ENCODE measurements around the gene C1QTNF12. TPM values are rescaled to one million over a fixed set of nuclear protein-coding genes. Genes with fewer than 3 reads are reported as not detected.

C1QTNF12 gene
- polyA plus RNA-seq, 1 of the 3 experiments (the other 2 are of a cell fraction): 0.59 TPM

DNA sequence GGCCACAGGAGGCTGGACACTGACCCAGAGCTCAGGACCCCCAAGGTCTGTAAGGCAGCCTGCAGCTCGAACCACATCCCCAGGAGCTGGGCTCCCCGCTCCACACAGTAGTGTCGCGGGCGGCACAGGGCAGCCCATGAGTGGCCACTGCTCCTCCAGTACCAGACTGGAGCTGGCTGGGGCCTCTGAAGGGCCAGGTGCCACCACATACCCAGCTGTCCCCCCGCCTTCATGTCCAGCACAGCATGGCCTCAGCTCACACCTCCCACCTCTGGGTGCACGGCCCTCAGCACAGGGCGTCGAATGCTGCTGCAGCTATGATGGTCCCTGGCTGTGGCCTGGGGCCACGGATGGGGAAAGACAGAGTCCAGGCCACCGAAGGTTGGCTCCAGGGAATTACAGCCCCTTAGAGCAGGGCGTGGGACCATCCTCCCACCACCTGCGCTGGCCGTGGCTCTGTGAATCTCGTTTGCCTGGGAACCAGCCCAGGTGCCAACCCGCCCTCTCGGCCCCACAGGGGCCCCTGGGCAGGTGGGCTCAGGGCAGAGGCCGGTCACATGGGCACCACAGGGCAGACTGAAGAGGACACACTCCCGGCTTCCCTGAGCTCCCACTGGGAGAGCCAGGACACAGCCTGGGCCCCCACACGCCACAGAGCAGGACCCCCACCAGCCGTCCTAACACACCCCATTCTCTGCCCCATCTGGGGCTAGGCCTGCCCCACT lies 30.5 kb downstream of the C1QTNF12 start:
- Histone ChIP-seq H3K27ac (ENCODE audit: low read depth in 2 of 2, low read length in 1 of 2) (no peak overlapping the region), H3K4me1 (ENCODE audit: control insufficient read depth in 1 of 2, insufficient read depth in 2 of 2, low read depth in 1 of 2, low read length in 1 of 2) (no peaks in the 10 kb centered on the region), H3K4me2 (no peak overlapping the region), H3F3A (replicated peaks; ENCODE audit: insufficient read depth) (no peaks in the 10 kb centered on the region), H3K4me3 (ENCODE audit: low read depth in 2 of 2, low read length in 1 of 2) (no peak overlapping the region), H4K20me1 (ENCODE audit: insufficient read depth) (no peaks in the 10 kb centered on the region), H3K27me3 (ENCODE audit: insufficient read depth) (no peaks in the 10 kb centered on the region), H3K36me3 (replicated peaks in 1 of 2; ENCODE audit: control insufficient read depth in 1 of 2, insufficient read depth in 2 of 2, low read length in 1 of 2) (peaks cover 0 to 37% of the 10 kb centered on the region in 2 experiments), H3K9ac (no peak overlapping the region), H3K9me3 (no peaks in the 10 kb centered on the region), H3K9me2 (no peaks in the 10 kb centered on the region), H3K79me2 (ENCODE audit: insufficient read depth) (no peaks in the 10 kb centered on the region), H2AFZ (ENCODE audit: low read depth) (no peak overlapping the region)
- CTCF ChIA-PET: interaction anchor here (1.1 kb wide), 1 partner anchor 177 kb away, joined by 3 read pairs; no protein-coding TSS in a partner anchor
- POLR2A ChIA-PET: interaction anchor here (0.6 kb wide), 2 partner anchors 36 to 159 kb away, joined by 3 read pairs; no protein-coding TSS in a partner anchor
- TF ChIP-seq RFX5 (IDR thresholded peaks at IDR 0.05; ENCODE audit: low read length) (no peak), ELF1 (IDR thresholded peaks at IDR 0.05) (no peak), JUND (IDR thresholded peaks at IDR 0.05) (no peak), NRF1 (IDR thresholded peaks at IDR 0.05; ENCODE audit: low read depth, low read length) (no peak), GATA2 (CRISPR knock-in tag; IDR thresholded peaks at IDR 0.05) (no peak), MEF2A (IDR thresholded peaks at IDR 0.05; ENCODE audit: borderline replicate concordance, low read depth) (no peak), FOSL2 (IDR thresholded peaks at IDR 0.05; ENCODE audit: borderline replicate concordance, low read depth) (no peak), GABPA (IDR thresholded peaks at IDR 0.05; ENCODE audit: low read depth) (no peak), RXRA (IDR thresholded peaks at IDR 0.05; ENCODE audit: borderline replicate concordance, low read depth) (no peak), USF2 (IDR thresholded peaks at IDR 0.05; ENCODE audit: borderline replicate concordance, low read depth, low read length) (no peak), CHD2 (IDR thresholded peaks at IDR 0.05; ENCODE audit: low read length, partially characterized antibody) (no peak), TEAD4 (IDR thresholded peaks at IDR 0.05; ENCODE audit: borderline replicate concordance, insufficient read depth) (no peak), RAD21 (IDR thresholded peaks at IDR 0.05; ENCODE audit: low read length) (no peak), EP300 (IDR thresholded peaks at IDR 0.05; ENCODE audit: borderline replicate concordance in 1 of 2, low read depth in 1 of 2, low read length in 1 of 2) (no peak), POLR2AphosphoS5 (IDR thresholded peaks at IDR 0.05; ENCODE audit: low read depth, low read length) (no peak)
- WGBS (ENCODE audit: low lambda C conversion rate): no CpG with 5 or more reads among the region's 21 CpGs
- DNase-seq: no peak

DNA sequence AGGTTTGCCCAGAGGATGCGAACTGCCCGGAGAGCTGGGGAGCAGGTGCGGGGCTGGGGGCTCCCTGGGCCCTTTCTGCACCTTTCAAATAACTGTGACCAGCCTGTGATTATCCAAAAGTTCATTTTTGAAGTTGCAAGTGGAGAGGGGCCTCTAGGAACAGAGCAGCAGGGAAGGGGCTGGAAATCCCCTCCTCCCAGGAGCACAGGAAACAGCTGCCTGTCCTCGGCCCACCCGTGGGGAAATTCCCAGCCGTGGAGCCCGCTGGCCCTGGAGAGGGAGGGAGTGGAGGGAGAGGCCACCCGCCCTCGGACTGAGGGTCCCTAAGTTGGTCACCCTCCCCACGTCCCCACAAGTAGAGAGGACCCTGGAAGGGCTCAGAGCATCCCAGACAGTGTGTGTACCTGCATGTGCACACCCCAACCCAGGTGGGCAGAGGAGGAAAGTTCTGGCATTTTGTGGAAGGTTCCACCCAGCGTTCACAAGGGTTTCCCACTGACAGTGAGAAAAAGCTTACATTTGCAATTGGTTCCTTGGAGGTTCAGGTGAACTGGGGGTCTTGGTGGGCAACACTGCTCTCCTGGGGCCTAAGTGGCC lies 31.3 kb downstream of the C1QTNF12 start:
- Histone ChIP-seq H3K79me2 (ENCODE audit: insufficient read depth) (no peaks in the 10 kb centered on the region), H3K9me2 (no peaks in the 10 kb centered on the region), H3K9me3 (no peaks in the 10 kb centered on the region), H3K36me3 (replicated peaks in 1 of 2; ENCODE audit: control insufficient read depth in 1 of 2, insufficient read depth in 2 of 2, low read length in 1 of 2) (peaks cover 0 to 28% of the 10 kb centered on the region in 2 experiments), H3K4me3 (ENCODE audit: low read depth in 2 of 2, low read length in 1 of 2) (no peak overlapping the region), H3K27ac (ENCODE audit: low read depth in 2 of 2, low read length in 1 of 2) (no peak overlapping the region), H3K4me1 (ENCODE audit: control insufficient read depth in 1 of 2, insufficient read depth in 2 of 2, low read depth in 1 of 2, low read length in 1 of 2) (no peaks in the 10 kb centered on the region), H4K20me1 (ENCODE audit: insufficient read depth) (no peaks in the 10 kb centered on the region), H3F3A (replicated peaks; ENCODE audit: insufficient read depth) (no peaks in the 10 kb centered on the region), H2AFZ (ENCODE audit: low read depth) (no peak overlapping the region), H3K9ac (no peak overlapping the region), H3K27me3 (ENCODE audit: insufficient read depth) (no peaks in the 10 kb centered on the region), H3K4me2 (no peak overlapping the region)
- POLR2A ChIA-PET: interaction anchor here (0.6 kb wide), 1 partner anchor 159 kb away, joined by 3 read pairs; no protein-coding TSS in a partner anchor
- DNase-seq: no peak
- CTCF ChIA-PET: interaction anchor here (0.7 to 1.1 kb wide), 3 partner anchors 16 to 176 kb away, joined by 3 read pairs; no protein-coding TSS in a partner anchor
- WGBS (ENCODE audit: low lambda C conversion rate): 93% methylated on average over 3 of the region's 11 CpGs
- TF ChIP-seq TAF1 (IDR thresholded peaks at IDR 0.05; ENCODE audit: borderline replicate concordance, low read depth, low read length): no peak
- TF ChIP-seq JUND (IDR thresholded peaks at IDR 0.05): no peak
- no peak for TF ChIP-seq USF1 (IDR thresholded peaks at IDR 0.05; ENCODE audit: borderline replicate concordance, low read depth)

All from SK-N-SH (cell line).